Stimulated activated naive CD8-positive, alpha-beta T cell treated with anti-CD3 and anti-CD28 coated beads, Interleukin-15, Interleukin-2, amounts not matched to agents 100 ng/mL and 50 ng/mL, for 24 hours (primary cell): ENCODE measurements around the gene KRTCAP2.
"Not testable (repeated sequence)": the region's sequence is repeated elsewhere in the genome, so short reads cannot be mapped to it uniquely, and the experiment has no call there.

Source experiments
- H3K27ac Mint-ChIP-seq: one replicate; pipeline ENCODE4 v1.8.0; 2021; ENCODE audit warnings: mild to moderate bottlenecking, mixed read lengths
- H3K27me3 Mint-ChIP-seq: one replicate; pipeline ENCODE4 v1.8.0; 2021; ENCODE audit warnings: mixed read lengths
- H3K36me3 Mint-ChIP-seq: one replicate; pipeline ENCODE4 v1.8.0; 2021; ENCODE audit warnings: low read depth, mixed read lengths
- H3K4me1 Mint-ChIP-seq: one replicate; pipeline ENCODE4 v1.8.0; 2021; ENCODE audit warnings: low read depth, mixed read lengths
- H3K4me3 Mint-ChIP-seq: one replicate; pipeline ENCODE4 v1.8.0; 2021; ENCODE audit warnings: mild to moderate bottlenecking, mixed read lengths
- H3K9me3 Mint-ChIP-seq: one replicate; pipeline ENCODE4 v1.8.0; 2021; ENCODE audit warnings: mixed read lengths

The KRTCAP2 gene

DNA sequence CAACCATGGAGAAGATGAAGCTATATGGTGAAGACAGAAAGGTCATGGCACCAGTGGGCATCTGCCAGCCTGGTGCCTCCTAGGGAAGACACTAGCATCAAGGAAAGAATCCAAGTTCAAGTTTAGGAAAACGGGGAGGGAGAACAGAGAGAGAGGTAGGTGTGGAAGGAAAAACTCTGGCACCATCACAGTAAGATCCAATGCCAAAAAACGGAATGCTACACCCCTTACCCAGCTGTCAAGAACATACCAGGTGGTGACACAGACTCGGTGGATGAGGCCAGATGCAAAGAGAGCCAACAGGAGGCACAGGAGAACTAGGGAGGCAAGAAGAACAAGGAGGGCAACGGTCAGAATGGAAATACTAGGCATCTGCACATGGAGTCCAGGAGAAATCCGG, 3.6 kb downstream of the KRTCAP2 start:
- Mint-ChIP-seq H3K27ac (peak overlapping the region; percentile 22), H3K4me3 (no peak overlapping the region)

DNA sequence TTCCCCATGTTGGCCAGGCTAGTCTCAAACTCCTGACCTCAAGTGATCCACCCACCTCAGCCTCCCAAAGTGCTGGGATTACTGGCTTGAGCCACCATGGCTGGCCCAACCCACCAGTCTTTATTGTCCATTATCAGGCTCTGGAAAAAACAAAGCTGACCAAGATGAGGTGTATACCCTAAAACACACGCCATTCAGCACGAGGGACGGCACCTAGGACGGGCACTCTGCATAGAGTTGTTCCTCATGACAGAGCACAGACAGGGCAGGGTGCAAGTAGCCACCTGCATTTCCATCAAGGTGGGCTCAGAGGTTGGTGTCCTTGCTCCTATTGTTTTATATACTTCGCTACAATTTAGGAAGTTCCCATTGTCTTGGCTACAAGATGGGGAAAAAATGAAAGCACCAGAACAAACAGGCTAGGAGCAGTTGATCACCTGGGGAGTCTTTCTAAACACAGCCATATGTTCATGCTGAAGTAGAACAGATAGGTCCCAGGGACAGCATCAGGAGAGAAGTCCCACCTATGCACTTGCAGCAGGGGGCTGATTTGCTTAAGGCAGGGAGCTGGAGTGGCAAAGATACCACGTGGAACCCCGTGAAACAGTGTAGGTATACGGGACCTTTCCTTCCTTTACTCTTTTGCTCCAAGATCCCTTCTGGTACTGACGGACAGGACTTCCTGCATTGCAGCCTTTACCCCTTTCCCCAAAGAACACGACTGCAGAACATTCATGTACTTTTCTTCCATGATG, 4.5 kb downstream of the KRTCAP2 start:
- Mint-ChIP-seq H3K27ac (no peak overlapping the region), H3K4me1 (peaks cover 38% of the 10 kb centered on the region)

More for the DNA sequence above, 3.6 kb downstream of the KRTCAP2 start:
- Mint-ChIP-seq H3K36me3 (peaks cover 30% of the 10 kb centered on the region), H3K4me1 (peaks cover 45% of the 10 kb centered on the region), H3K9me3 (no peaks in the 10 kb centered on the region), H3K27me3 (no peaks in the 10 kb centered on the region)

DNA sequence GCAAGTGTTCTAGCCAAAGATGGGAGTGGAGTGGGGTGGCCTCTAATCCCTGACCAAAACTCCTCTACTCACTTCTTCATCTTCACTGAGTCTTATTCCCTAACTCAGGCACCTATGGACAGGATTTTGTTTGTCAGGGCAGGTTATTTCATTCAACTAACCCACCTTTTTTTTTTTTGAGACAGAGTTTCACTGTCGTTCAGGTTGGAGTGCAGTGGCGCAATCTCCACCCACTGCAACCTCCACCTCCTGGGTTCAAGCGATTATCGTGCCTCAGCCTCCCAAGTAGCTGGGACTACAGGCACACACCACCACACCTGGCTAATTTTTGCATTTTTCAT, 5.0 kb downstream of the KRTCAP2 start:
- H3K9me3 Mint-ChIP-seq, H3K4me3 Mint-ChIP-seq, H3K27me3 Mint-ChIP-seq, H3K27ac Mint-ChIP-seq: not testable (repeated sequence)
- peaks cover 33% of the 10 kb centered on the region for H3K4me1 Mint-ChIP-seq
- peaks cover 28% of the 10 kb centered on the region for H3K36me3 Mint-ChIP-seq

More for the DNA sequence above, 4.5 kb downstream of the KRTCAP2 start:
- Mint-ChIP-seq H3K9me3 (no peaks in the 10 kb centered on the region), H3K27me3 (no peaks in the 10 kb centered on the region), H3K36me3 (peaks cover 30% of the 10 kb centered on the region), H3K4me3 (no peak overlapping the region)

DNA sequence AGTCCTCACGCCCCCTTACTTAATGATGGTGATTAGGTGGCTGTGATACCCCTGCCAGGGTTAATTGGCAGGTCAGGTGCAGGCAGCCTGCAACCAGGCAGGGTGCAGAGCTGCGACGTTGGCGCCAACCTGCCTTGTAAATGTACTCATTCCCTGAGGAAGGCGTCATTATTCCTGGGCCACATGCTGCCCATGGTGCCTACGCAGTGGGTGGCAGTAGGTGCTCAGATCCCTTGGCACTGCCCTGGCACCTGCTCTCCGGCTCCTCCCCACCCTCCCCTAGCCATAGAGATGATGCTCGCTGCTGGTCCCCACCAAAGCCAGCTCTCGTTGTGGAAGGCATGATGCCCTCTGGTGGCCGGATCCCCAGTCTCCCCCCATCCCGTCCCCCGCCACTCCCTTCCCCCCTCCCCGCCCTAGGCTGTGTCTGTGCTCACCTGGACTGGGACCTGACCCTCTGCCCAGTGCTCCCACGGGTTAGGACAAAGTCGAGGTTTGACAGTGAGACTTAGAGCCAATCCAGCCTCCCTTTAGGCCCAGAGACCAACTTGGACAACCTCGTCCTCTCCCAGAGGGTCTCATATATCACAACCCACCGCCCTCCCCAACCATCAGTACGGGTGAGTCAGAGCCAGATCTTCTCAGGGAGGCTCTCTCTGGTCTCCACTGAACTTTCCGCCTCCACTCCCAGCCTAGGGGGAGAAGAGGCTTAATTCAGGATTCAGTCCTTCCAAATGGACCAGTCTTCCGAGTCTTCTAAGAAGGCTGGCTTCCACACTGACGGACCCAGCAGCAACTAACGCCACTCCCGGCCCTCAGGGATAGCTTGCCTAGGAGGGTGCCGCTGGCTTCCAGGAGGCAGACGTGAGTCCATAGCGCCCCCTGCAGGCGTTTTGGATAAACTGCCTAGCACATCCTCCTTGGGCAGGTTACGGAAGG, 5.7 kb downstream of the KRTCAP2 start:
- peak overlapping the region; percentile 75 for H3K4me3 Mint-ChIP-seq
- no peaks in the 10 kb centered on the region for H3K27me3 Mint-ChIP-seq
- H3K4me1 Mint-ChIP-seq, result peaks cover 30% of the 10 kb centered on the region
- H3K36me3 Mint-ChIP-seq, result peaks cover 27% of the 10 kb centered on the region
- H3K9me3 Mint-ChIP-seq, result no peaks in the 10 kb centered on the region
- peak overlapping the region; percentile 65 for H3K27ac Mint-ChIP-seq

DNA sequence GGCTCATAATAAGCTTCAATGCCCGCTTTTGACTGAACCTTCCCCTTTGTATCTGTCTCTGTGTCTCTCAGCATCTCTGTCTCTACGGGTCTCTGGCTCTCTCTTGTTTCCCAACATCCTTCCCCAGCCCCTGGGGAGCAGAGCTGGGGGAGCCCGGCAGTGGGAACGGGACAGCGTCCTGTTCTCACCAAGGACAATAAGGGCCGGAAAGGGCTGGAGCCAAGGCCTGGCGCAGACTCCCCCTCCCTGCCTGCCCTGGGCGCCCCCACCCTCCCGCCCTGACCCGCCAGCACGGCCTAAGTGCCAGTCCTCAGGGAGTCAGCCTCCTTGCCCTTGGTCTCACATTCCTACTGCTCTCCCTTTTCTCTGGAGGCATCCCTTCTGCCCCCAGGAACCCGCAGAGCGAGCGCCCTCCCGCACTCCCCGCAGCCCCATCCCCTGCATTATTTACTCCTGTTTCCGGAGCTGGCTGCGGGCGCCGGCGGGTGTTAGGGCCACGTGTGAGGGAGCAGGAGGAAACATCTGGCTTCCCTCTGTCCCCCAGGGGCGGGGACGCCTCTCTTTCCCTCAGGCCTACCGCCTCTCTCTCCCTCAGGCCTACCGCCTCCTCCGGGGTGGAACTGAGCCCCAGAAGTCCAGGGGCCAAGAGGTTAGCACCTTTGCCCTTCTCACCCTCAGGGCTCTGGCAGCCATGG, 6.5 kb downstream of the KRTCAP2 start:
- Mint-ChIP-seq H3K27me3 (no peaks in the 10 kb centered on the region), H3K9me3 (no peaks in the 10 kb centered on the region), H3K4me1 (peaks cover 22% of the 10 kb centered on the region), H3K27ac (no peak overlapping the region), H3K36me3 (peaks cover 20% of the 10 kb centered on the region), H3K4me3 (no peak overlapping the region)

DNA sequence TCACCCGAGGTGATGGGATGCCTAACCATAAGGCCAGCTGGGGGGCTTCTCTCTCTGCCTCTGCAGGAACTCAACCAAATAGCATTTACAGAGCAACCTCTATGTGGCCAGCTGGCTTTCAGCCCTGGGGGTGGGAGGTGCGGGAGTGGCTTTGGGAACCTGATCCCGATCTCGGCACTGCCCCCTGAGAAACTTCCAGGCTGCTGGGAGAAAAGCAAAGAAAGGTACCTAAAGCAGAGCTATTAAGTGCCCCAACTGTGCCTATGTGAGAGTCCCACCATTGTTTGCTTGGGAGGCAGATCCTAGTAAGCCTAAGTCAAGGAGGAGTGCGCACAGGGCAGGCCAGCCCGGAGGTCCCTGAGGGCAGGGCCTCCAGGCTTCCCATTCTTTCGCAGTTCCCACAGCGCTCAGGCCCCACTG, 7.0 kb downstream of the KRTCAP2 start:
- no peak overlapping the region for H3K27ac Mint-ChIP-seq
- no peak overlapping the region for H3K4me3 Mint-ChIP-seq
- H3K27me3 Mint-ChIP-seq, result no peaks in the 10 kb centered on the region
- H3K9me3 Mint-ChIP-seq, result no peaks in the 10 kb centered on the region
- peaks cover 16% of the 10 kb centered on the region for H3K36me3 Mint-ChIP-seq
- peaks cover 16% of the 10 kb centered on the region for H3K4me1 Mint-ChIP-seq

DNA sequence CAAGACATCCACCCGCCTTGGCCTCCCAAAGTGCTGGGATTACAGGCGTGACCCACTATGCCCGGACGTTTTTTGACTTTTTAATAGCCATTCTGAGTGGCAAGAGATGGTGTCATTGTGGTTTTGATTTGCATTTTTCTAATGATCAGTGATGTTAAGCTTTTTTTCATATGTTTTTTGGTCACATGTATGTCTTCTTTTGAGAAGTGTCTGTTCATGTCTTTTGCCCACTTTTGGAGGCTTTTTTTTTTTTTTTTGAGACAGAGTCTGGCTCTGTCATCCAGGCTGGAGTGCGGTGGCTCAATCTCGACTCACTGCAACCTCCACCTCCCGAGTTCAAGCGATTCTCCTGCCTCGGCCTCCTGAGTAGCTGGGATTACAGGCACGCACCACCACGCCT, 8.5 kb downstream of the KRTCAP2 start:
- H3K9me3 Mint-ChIP-seq, H3K36me3 Mint-ChIP-seq, H3K4me3 Mint-ChIP-seq, H3K27ac Mint-ChIP-seq, H3K27me3 Mint-ChIP-seq: not testable (repeated sequence)
- H3K4me1 Mint-ChIP-seq, result peaks cover 16% of the 10 kb centered on the region

DNA sequence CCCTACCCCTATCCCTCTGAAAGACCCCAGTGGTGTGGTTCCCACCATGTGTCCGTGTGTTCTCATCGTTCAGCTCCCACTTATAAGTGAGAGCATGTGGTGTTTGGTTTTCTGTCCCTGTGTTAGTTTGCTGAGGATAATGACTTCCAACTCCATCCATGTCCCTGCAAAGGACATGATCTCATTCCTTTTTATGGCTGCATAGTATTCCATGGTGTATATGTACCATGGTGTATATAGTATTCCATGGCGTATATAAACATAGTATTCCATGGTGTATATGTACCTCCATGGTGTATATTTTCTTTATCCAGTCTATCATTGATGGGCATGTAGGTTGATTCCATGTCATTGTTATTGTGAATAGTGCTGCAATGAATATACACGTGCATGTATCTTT, 9.3 kb downstream of the KRTCAP2 start:
- not testable (repeated sequence) for H3K27ac Mint-ChIP-seq, H3K9me3 Mint-ChIP-seq, H3K4me3 Mint-ChIP-seq, H3K27me3 Mint-ChIP-seq, H3K36me3 Mint-ChIP-seq
- H3K4me1 Mint-ChIP-seq, result peaks cover 12% of the 10 kb centered on the region

DNA sequence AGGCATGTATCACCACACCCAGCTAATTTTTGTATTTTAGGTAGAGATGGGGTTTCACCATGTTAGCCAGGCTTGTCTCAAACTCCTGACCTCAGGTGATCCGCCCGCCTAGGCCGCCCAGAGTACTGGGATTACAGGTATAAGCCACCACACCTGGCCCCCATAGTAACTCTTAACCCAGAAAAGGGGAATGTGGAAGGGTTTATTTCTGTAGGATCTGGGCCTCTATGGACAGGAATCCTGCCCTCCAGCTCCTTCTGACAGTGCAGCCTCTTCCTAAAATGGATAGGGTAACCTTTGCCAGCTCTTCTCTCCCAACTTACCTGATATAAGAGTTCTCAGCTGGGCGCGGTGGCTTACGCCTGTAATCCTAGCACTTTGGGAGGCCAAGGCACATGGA, 10.5 kb downstream of the KRTCAP2 start:
- H3K27me3 Mint-ChIP-seq, H3K9me3 Mint-ChIP-seq, H3K36me3 Mint-ChIP-seq, H3K4me3 Mint-ChIP-seq, H3K4me1 Mint-ChIP-seq, H3K27ac Mint-ChIP-seq: not testable (repeated sequence)

DNA sequence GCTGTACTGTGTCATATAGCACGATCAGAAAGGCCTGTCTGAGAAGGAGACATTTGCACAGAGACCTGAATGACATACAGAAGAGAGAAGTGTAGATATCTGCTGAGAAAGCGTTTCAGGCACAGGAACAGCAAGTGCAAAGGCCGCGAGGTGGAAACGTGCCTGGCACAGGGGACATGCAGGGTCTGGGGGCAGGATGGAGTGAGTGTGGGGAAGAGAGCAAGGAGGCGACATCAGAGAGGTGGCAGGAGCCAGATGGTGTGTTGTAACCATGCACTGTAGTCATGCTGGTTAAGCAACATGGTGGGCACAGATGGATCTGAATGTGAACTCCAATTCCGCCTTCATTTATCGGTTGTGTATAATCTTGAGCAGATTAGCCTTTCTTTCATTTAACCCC, 13.0 kb downstream of the KRTCAP2 start:
- Mint-ChIP-seq H3K27ac (no peak overlapping the region), H3K4me3 (no peak overlapping the region), H3K27me3 (no peaks in the 10 kb centered on the region), H3K4me1 (no peaks in the 10 kb centered on the region), H3K36me3 (no peaks in the 10 kb centered on the region), H3K9me3 (no peaks in the 10 kb centered on the region)

DNA sequence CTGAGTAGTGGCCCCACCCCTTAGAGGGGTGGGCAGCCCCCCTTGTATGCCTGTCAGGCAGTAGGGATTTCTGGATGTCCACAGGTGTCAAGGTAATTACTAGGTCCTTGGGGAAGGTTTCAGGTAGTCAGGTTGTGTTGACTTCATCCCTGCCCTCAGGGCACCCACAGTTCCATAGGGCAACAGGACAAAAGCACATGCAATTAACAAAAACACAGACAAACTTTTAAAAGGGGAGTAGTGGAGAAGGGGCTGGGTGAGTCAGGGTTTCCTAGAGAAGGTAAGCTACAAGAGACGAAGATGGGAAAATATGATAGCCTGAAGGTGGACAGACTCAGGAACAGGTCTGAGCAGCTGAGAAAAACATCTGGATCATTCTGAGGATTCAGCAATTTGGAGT, 14.1 kb downstream of the KRTCAP2 start:
- Mint-ChIP-seq H3K4me3 (no peak overlapping the region), H3K27ac (no peak overlapping the region), H3K27me3 (no peaks in the 10 kb centered on the region), H3K36me3 (no peaks in the 10 kb centered on the region), H3K4me1 (no peaks in the 10 kb centered on the region), H3K9me3 (no peaks in the 10 kb centered on the region)

DNA sequence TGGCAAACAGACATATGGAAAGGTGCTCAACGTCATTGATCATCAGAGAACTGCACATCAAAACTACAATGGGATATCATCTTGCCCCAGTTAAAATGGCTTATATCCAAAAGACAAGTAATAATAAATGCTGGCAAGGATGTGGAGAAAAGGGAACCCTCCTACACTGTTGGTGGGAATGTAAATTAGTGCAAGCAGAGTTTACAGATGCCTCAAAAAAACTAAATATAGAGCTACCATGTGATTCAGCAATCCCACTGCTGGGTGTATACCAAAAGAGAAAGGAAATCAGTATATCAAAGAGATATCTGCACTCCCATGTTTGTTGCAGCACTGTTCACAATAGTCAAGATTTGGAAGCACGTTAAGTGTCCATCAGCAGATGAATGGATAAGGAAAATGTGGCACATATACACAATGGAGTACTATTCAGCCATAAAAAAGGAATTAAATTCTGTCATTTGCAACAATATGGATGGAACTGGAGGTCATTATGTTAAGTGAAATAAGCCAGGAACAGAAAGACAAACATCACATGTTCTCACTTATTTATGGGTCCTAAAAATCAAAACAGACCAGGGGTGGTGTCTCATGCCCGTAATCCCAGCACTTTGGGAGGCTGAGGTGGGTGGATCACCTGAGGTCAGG, 17.0 kb downstream of the KRTCAP2 start:
- H3K27me3 Mint-ChIP-seq, H3K4me1 Mint-ChIP-seq, H3K36me3 Mint-ChIP-seq, H3K9me3 Mint-ChIP-seq, H3K27ac Mint-ChIP-seq, H3K4me3 Mint-ChIP-seq: not testable (repeated sequence)

DNA sequence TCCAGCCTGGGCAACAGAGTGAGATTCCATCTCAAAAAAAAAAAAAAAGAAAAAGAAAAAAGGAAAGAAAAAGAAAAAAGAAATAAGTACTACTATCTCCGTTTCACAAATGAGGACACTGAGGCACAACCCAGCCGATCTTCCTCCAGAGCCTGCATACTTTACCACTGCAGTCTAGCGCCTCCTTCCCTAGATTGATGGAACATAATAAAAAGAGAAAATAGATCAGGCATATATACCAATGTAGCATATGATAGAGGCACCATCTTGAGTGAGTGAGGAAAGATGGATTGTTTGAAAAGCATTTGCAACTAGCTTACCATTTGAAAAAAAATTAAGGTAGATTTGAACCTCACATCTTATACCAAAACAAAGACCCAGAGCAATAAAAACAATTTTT, 27.6 kb downstream of the KRTCAP2 start:
- H3K4me3 Mint-ChIP-seq, result no peak overlapping the region
- H3K4me1 Mint-ChIP-seq, result peaks cover 18% of the 10 kb centered on the region
- H3K27me3 Mint-ChIP-seq, result peaks cover 9% of the 10 kb centered on the region
- no peaks in the 10 kb centered on the region for H3K9me3 Mint-ChIP-seq
- no peak overlapping the region for H3K27ac Mint-ChIP-seq
- H3K36me3 Mint-ChIP-seq, result no peaks in the 10 kb centered on the region

DNA sequence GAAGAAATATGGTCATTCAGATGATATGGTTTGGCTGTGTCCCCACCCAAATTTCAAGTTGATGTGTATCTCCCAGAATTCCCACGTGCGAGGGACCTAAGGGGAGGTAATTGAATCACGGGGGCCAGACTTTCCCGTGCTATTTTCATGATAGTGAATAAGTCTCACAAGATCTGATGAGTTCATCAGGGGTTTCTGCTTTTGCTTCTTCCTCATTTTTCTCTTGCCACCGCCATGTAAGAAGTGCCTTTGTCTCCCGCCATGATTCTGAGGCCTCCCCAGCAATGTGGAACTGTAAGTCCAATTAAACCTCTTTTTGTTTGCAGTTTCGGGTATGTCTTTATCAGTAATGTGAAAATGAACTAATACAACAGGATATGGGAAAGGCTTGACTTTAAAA, 31.4 kb downstream of the KRTCAP2 start:
- Mint-ChIP-seq H3K27ac (no peak overlapping the region), H3K27me3 (peaks cover 9% of the 10 kb centered on the region), H3K36me3 (peaks cover 23% of the 10 kb centered on the region), H3K4me3 (no peak overlapping the region), H3K4me1 (peaks cover 31% of the 10 kb centered on the region), H3K9me3 (no peaks in the 10 kb centered on the region)

DNA sequence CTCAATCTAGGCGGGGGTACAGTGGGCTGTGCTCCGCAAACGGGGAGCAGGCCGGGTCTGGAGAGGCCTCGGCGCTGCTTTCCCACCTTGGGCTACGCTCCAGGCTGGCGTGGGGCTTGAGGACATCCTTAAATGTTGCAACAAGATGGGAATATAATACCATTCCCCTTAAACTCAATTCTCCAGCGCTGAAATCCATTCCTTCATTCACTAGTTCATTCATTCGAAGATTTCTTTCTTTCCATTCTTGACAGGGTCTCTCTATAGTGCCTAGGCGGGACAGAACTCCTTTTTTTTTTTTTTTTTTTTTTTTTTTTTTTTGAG, 32.5 kb downstream of the KRTCAP2 start:
- Mint-ChIP-seq H3K4me1 (peaks cover 37% of the 10 kb centered on the region), H3K27ac (peak overlapping the region; percentile 81), H3K4me3 (peak overlapping the region; percentile 93), H3K9me3 (no peaks in the 10 kb centered on the region), H3K36me3 (peaks cover 23% of the 10 kb centered on the region), H3K27me3 (peaks cover 2% of the 10 kb centered on the region)
